Activated T-helper 1 cell treated with Interleukin-2 at 50 U/mL for 16 hours (primary cell): ENCODE measurements around the gene SSRP1.
"Not testable (repeated sequence)": the region's sequence is repeated elsewhere in the genome, so short reads cannot be mapped to it uniquely, and the experiment has no call there.

Source experiments
- DNase-seq: peaks from one replicate; pipeline ENCODE4 v3.0.0-alpha.2; 2020; ENCODE audit warnings: low read depth

Gene SSRP1

GRCh38 chr11:57335343-57336110, at the start of gene SSRP1:
Gene SSRP1 (minus strand): TSS chr11:57335892. CDS start chr11:57335121, 771 bp downstream.
- peak; percentile 76 for DNase-seq

GRCh38 chr11:57380975-57381374, 45.3 kb upstream of the SSRP1 start, which contains the start of gene PRG3:
Gene PRG3 (minus strand): TSS chr11:57381150. CDS start chr11:57380708, 442 bp downstream.
- no peak for DNase-seq

- no peak for DNase-seq
These were observed 44.0 kb upstream of the SSRP1 start for GRCh38 chr11:57379732-57380131.

GRCh38 chr11:57378186-57378585, 42.5 kb upstream of the SSRP1 start:
- DNase-seq: no peak

- no peak for DNase-seq
These were observed 41.4 kb upstream of the SSRP1 start for GRCh38 chr11:57377107-57377506.

- DNase-seq: no peak
These were observed 40.7 kb upstream of the SSRP1 start for GRCh38 chr11:57376095-57377090.

- no peak for DNase-seq
These were observed 39.8 kb upstream of the SSRP1 start for GRCh38 chr11:57375490-57375889.

GRCh38 chr11:57374966-57375365, 39.3 kb upstream of the SSRP1 start:
- no peak for DNase-seq

- no peak for DNase-seq
These were observed 37.5 kb upstream of the SSRP1 start for GRCh38 chr11:57373146-57373545.

GRCh38 chr11:57370941-57371340, 35.2 kb upstream of the SSRP1 start:
- no peak for DNase-seq

GRCh38 chr11:57370251-57370650, 34.6 kb upstream of the SSRP1 start:
- DNase-seq: no peak

- no peak for DNase-seq
These were observed 33.1 kb upstream of the SSRP1 start for GRCh38 chr11:57368845-57369232.

- no peak for DNase-seq
These were observed 32.6 kb upstream of the SSRP1 start for GRCh38 chr11:57368106-57368844.

- no peak for DNase-seq
These were observed 29.4 kb upstream of the SSRP1 start for GRCh38 chr11:57364851-57365660.

GRCh38 chr11:57363131-57364080, 27.7 kb upstream of the SSRP1 start:
- DNase-seq: no peak

- DNase-seq: no peak
These were observed 26.2 kb upstream of the SSRP1 start for GRCh38 chr11:57361926-57362325.

GRCh38 chr11:57361420-57361819, 25.7 kb upstream of the SSRP1 start:
- not testable (repeated sequence) for DNase-seq

GRCh38 chr11:57360991-57361390, 25.3 kb upstream of the SSRP1 start:
- no peak for DNase-seq

GRCh38 chr11:57359896-57360690, 24.4 kb upstream of the SSRP1 start:
- DNase-seq: no peak
